ENCODE measurements around the gene NAT10.
"Not testable (repeated sequence)": the region's sequence is repeated elsewhere in the genome, so short reads cannot be mapped to it uniquely, and the experiment has no call there.

NAT10 gene

GRCh38 chr11:34165786-34166555 is 60.5 kb downstream of the NAT10 start:
- in situ Hi-C loops (cut with MboI; ENCODE audit: low sequenced_read_pairs) = loop anchor here (25.0 kb wide), 2 partner anchors 321 to 721 kb away; no protein-coding TSS in a partner anchor

DNA sequence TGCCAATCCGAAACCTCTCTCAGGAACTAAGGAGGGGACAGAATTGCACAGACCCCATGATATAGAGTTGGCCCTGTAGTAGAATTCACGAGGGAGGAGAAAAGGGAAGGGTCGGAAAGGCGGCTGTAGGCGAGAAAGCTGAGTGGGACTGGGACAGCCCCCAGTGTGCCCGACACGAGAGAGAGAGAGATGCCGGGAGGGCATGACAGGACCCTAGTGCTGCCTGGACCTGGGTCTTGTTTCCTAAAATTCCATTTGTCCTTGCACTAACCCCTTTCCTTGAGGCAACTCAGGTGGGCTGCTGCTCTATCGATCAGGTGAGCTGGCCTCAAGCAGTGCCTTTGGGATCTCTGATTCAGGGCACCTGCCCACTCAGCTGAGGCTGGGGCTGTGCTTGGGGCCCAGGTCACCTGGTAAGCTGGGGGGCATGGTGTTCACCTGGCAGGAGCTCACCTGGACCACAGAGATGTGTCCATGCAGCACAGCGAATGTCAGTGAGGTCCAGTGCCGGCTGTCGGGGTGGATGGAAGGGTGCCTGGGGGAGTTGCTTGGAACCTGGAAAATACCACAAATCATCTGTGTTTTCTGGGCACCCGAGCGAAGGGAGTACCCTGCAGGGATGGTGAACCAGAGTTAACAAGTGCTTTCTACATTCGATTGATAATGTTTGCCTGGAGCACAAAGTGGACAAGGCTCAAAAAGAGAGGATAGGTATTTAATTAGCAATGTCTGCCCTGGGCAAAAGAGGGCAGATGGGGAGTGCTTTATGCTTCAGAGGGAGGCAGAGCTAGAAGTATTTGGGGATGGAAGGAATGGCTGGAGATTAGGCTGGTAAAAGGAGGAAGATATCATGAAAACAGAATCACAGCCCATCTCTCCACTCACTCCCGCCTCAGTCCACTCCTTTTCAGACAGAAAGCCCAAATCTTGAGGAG is 61.6 kb downstream of the NAT10 start:
- in situ Hi-C loops (cut with MboI; ENCODE audit: low sequenced_read_pairs) = loop anchor here (25.0 kb wide), 2 partner anchors 320 to 720 kb away; no protein-coding TSS in a partner anchor

- in situ Hi-C loops (cut with MboI; ENCODE audit: low sequenced_read_pairs) = loop anchor here (25.0 kb wide), 2 partner anchors 319 to 719 kb away; no protein-coding TSS in a partner anchor
Observed at GRCh38 chr11:34167961-34168360, 62.5 kb downstream of the NAT10 start.

- in situ Hi-C loops (cut with MboI; ENCODE audit: low sequenced_read_pairs) = loop anchor here (25.0 kb wide), 2 partner anchors 318 to 718 kb away; no protein-coding TSS in a partner anchor
Observed at GRCh38 chr11:34168642-34169420, 63.4 kb downstream of the NAT10 start.

DNA sequence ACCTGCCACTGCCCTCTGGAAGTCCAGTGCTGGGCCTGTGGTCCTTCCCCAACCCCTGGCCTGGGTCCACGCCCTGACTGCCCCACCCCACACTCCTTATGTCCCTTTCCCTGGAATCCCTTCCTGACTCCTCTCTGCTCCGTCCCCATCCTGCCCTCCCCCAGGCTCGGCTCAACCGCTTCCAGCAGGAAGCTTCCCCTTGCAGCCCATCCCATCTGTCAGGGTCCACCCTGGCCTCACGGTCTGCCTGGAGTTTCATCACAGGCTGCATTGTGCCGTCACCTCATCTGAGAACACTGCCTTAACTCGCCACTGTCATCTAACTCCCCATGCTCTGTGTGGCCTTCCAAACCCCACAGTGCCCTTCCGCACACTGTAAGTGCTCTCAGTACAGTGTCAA is 64.3 kb downstream of the NAT10 start:
- in situ Hi-C loops (cut with MboI; ENCODE audit: low sequenced_read_pairs) = loop anchor here (10.0 to 25.0 kb wide), 3 partner anchors 185 to 718 kb away; partner anchors contain the start of gene ABTB2

GRCh38 chr11:34173050-34173449 is 67.6 kb downstream of the NAT10 start:
- in situ Hi-C loops (cut with MboI; ENCODE audit: low sequenced_read_pairs) = loop anchor here (10.0 to 25.0 kb wide), 3 partner anchors 182 to 714 kb away; partner anchors contain the start of gene ABTB2

DNA sequence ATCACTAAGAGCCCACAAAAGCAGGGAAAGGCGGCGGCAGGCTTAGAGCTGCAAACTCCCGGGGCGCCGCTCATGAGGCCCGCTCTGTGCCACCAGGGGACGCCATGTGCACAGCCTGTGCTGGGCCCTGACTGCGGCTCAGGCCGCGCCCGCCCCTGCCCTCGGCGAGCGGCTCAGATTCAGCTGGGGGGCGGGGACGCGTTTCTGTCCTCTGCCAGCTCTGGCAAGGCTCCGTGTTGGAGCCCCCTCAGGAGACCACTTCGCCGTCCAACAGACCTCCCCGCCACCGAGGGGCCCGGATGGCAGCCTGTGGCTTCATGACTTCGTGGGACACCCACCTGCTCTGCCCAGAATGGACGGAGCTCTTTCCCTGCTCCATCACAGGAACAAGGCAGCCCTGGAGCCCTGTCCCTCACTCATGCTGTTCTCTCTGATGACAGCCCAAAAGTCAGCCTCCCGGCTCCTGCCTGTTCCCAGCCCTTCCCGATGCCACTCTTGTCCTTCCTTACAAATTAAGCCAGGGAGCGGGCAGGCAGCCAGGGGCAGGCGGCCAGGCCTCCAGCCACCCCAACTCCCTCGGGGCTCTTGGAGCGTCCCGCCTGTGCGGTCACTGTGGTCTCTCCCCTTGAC is 69.1 kb downstream of the NAT10 start:
- in situ Hi-C loops (cut with MboI; ENCODE audit: low sequenced_read_pairs) = loop anchor here (10.0 to 25.0 kb wide), 3 partner anchors 180 to 713 kb away; partner anchors contain the start of gene ABTB2

- in situ Hi-C loops (cut with MboI; ENCODE audit: low sequenced_read_pairs) = loop anchor here (10.0 kb wide), 1 partner anchor 179 kb away; the partner anchor contains the start of gene ABTB2
Observed at GRCh38 chr11:34175284-34176019, 70.0 kb downstream of the NAT10 start.

DNA sequence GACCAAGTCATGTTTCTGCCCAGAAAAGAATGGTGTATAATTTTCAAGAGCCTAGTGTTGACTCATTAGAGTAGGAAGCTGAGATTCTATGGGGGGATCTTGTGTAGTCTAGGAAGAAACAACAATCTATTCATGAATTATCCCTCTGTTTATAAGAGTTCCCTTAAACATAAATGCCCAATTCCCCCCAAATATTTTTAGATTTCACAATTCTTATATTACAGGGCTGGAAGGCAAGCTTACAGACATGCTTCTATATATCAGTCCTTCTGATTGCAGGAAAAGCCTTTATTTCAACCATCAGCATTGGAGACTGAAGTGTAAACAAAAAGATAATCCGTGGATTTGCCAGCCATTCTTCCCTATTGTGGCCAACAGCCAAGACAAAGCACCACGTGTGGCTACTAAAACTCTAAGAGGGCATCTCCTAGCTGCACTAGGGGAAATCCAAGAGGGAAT is 71.4 kb downstream of the NAT10 start:
- in situ Hi-C loops (cut with MboI; ENCODE audit: low sequenced_read_pairs) = loop anchor here (10.0 kb wide), 1 partner anchor 178 kb away; the partner anchor contains the start of gene ABTB2

- in situ Hi-C loops (cut with MboI; ENCODE audit: low sequenced_read_pairs) = loop anchor here (10.0 kb wide), 1 partner anchor 176 kb away; the partner anchor contains the start of gene ABTB2
Observed at GRCh38 chr11:34178209-34178821, 72.9 kb downstream of the NAT10 start.

DNA sequence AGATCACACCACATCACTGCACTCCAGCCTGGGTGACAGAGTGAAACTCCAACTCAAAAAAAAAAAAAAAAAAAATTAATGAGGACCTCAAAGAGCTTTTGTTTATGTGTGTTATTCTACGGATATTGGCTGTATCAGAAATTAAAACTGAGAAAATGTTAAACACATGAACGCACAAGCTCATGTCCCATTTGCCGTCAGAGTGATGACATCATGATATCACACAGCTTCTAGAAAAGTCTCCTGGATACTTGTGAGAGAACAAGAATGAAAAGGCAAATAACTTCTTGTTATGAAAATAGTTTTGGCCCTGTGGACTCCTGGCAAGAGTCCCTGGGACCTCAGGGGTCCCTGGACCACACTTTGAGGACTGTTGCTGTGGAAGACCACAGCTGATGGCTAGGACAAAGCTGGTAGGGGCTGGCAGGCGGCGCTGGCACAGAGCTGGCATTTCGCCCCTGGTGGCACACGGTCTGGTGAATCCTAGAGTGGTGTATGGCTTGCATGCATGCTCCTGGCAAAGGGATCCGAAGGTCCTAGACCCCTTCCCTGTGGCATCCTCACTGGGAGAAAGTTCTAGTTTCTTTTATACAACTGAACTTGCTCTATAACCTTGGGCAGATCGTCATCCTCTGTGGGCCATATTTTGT is 73.7 kb downstream of the NAT10 start:
- in situ Hi-C loops (cut with MboI; ENCODE audit: low sequenced_read_pairs) = loop anchor here (10.0 kb wide), 1 partner anchor 176 kb away; the partner anchor contains the start of gene ABTB2

DNA sequence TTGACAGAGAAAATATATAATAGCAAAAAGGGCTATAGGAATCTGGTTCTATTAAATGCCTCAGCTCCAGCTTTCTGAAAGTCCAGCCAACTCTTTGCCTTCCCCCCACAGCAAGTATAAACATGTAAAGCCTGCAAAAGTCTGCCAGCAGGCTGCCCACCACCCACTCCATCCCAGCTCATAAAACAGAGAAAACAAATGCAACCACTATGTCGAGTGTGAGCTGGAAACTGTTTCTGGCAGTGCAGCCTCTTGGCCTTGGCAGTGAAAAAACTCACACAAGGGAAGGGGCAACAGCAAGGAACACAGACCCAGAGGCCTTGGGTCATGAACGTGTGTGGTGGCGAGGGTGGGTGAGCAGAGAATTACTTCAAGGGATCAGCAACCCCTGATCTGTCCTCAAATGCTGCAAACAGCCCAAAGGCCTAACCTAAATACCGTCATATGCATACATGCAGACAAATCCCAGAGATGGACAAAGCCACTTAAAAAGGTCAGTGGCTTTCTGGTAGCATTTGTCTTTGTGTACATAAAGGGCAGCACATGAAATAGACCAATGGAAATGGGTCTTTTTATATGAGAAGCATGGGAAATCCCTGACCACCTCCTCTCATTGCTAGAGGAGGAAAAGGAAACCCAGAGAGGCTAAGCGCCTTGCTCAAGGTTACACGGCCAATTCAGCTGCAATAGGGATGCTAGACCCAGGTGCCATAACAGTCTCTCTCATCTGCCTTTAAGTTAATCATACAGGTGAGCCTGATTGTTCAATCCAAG is 74.8 kb downstream of the NAT10 start:
- in situ Hi-C loops (cut with MboI; ENCODE audit: low sequenced_read_pairs) = no loop called here

GRCh38 chr11:34180814-34181165 is 75.4 kb downstream of the NAT10 start:
- in situ Hi-C loops (cut with MboI; ENCODE audit: low sequenced_read_pairs) = not testable (repeated sequence)

- in situ Hi-C loops (cut with MboI; ENCODE audit: low sequenced_read_pairs) = no loop called here
Observed at GRCh38 chr11:34181251-34181650, 75.8 kb downstream of the NAT10 start.

- in situ Hi-C loops (cut with MboI; ENCODE audit: low sequenced_read_pairs) = no loop called here
Observed at GRCh38 chr11:34181856-34182405, 76.5 kb downstream of the NAT10 start.

GRCh38 chr11:34182425-34182824 is 77.0 kb downstream of the NAT10 start:
- in situ Hi-C loops (cut with MboI; ENCODE audit: low sequenced_read_pairs) = no loop called here

Data from HL-60/S4 treated with retinoic acid at 250 ng/mL for 4 days and 3 days (cell line).